ENCODE data around the gene RPL11. TPM values are rescaled to one million over a fixed set of nuclear protein-coding genes. Genes with fewer than 3 reads are reported as not detected.

Gene RPL11
- total and polyA plus RNA-seq, 2 of the 8 experiments (the other 6 are each of a cell fraction or from before 2014, with no cell fraction given): 1,192 to 1,426 TPM

- no peak for TF ChIP-seq PHF8 (conservative IDR thresholded peaks at IDR 0.05; ENCODE audit: low read depth, low read length)
- TF ChIP-seq NANOG (IDR thresholded peaks at IDR 0.05; ENCODE audit: insufficient read depth, low read depth, low read length, poor library complexity, severe bottlenecking): no peak
Measured at GRCh38 chr1:23699280-23700179, 7.9 kb downstream of the RPL11 start (continued).

Data from H1 (cell line).